Panc1 (cell line): ENCODE data around the gene SLC27A1.

Experiments
- CTCF ChIP-seq: fragments of 450-650 bp; IDR thresholded peaks from 2 replicates; pipeline ENCODE4 v1.5.1; 2017; ENCODE audit warnings: mild to moderate bottlenecking
- POLR2AphosphoS5 ChIP-seq: IDR thresholded peaks from 2 replicates; pipeline ENCODE4 v1.6.1; 2012; ENCODE audit warnings: mild to moderate bottlenecking, low read depth, low read length, moderate library complexity
- REST ChIP-seq, 2 experiments: IDR thresholded peaks; 2 replicates each; pipeline ENCODE4 v1.6.1; 2011 to 2012; ENCODE audit warnings: low read depth in 2 of 2, control low read depth in 1 of 2, low read length in 1 of 2, mild to moderate bottlenecking in 1 of 2, moderate library complexity in 1 of 2; ENCODE audit not compliant: insufficient read depth in 1 of 2
- SIN3A ChIP-seq: IDR thresholded peaks from 2 replicates; pipeline ENCODE4 v1.6.1; 2012; ENCODE audit warnings: low read depth, mild to moderate bottlenecking, low read length, moderate library complexity, borderline replicate concordance; ENCODE audit not compliant: insufficient read depth
- TCF7L2 ChIP-seq: IDR thresholded peaks from 2 replicates; pipeline ENCODE4 v1.6.1; 2011; ENCODE audit warnings: mild to moderate bottlenecking, low read depth, low read length, inconsistent platforms

GRCh38 chr19:17553256-17553655 is 82.9 kb downstream of the SLC27A1 start:
- TF ChIP-seq CTCF: no peak
- no peak for TF ChIP-seq TCF7L2
- no peak for TF ChIP-seq POLR2AphosphoS5
- TF ChIP-seq REST (IDR thresholded peaks at IDR 0.05; ENCODE audit: insufficient read depth in 1 of 2, low read depth in 2 of 2, low read length in 1 of 2): no peak
- no peak for TF ChIP-seq SIN3A
